ENCODE data around the gene PTPRK. TPM values are rescaled to one million over a fixed set of nuclear protein-coding genes. Genes with fewer than 3 reads are reported as not detected.

The PTPRK gene
- total and polyA plus RNA-seq, 2 of the 8 experiments (the other 6 are each of a cell fraction or from before 2014, with no cell fraction given) = 11.4 to 47.3 TPM

- Histone ChIP-seq H3K9ac (replicated peaks in 1 of 4; ENCODE audit: extremely low read depth in 1 of 4, low read depth in 3 of 4, low read length in 3 of 4) (no peak overlapping the region), H3K18ac (ENCODE audit: extremely low read depth, low read length) (no peak overlapping the region), H3K23me2 (ENCODE audit: low read depth, low read length) (no peaks in the 10 kb centered on the region), H3K14ac (ENCODE audit: insufficient read length) (no peak overlapping the region), H3K36me3 (ENCODE audit: control insufficient read depth in 2 of 4, insufficient read depth in 4 of 4, low read length in 3 of 4) (no peaks in the 10 kb centered on the region), H2BK120ac (replicated peaks; ENCODE audit: low read depth, low read length) (no peak overlapping the region), H2BK15ac (ENCODE audit: low read length) (no peak overlapping the region), H3K9me3 (ENCODE audit: insufficient read depth in 2 of 2, low read depth in 1 of 2, low read length in 1 of 2) (no peaks in the 10 kb centered on the region), H3K79me2 (ENCODE audit: control insufficient read depth in 1 of 2, insufficient read depth in 2 of 2, low read length in 2 of 2) (no peaks in the 10 kb centered on the region), H2BK12ac (ENCODE audit: low read depth, low read length) (no peak overlapping the region), H4K91ac (replicated peaks; ENCODE audit: insufficient read length, low read length) (no peak overlapping the region), H3K4me3 (ENCODE audit: extremely low read depth in 1 of 4, insufficient read depth in 2 of 4, low read depth in 3 of 4, low read length in 4 of 4) (no peak overlapping the region), H3K27me3 (replicated peaks in 1 of 4; ENCODE audit: control insufficient read depth in 3 of 4, extremely low read depth in 1 of 4, insufficient read depth in 3 of 4, low read length in 3 of 4) (no peaks in the 10 kb centered on the region), H3K79me1 (ENCODE audit: low read depth, low read length) (no peaks in the 10 kb centered on the region; the same call in 1 of the 2 replicates), H4K5ac (ENCODE audit: insufficient read length, low read depth, low read length) (no peak overlapping the region), H2BK5ac (ENCODE audit: low read depth, low read length) (no peak overlapping the region), H3K4me1 (replicated peaks in 1 of 4; ENCODE audit: control insufficient read depth in 3 of 4, insufficient read depth in 4 of 4, low read length in 3 of 4) (no peaks in the 10 kb centered on the region), H2AK5ac (ENCODE audit: low read depth, low read length) (no peak overlapping the region), H3K56ac (replicated peaks; ENCODE audit: insufficient read length, low read depth, low read length) (no peak overlapping the region), H3K4ac (replicated peaks; ENCODE audit: insufficient read length, low read depth, low read length) (no peak overlapping the region), H3K27ac (ENCODE audit: low read depth, low read length) (no peak overlapping the region), H2BK20ac (ENCODE audit: low read length) (no peak overlapping the region), H4K20me1 (replicated peaks in 1 of 2; ENCODE audit: control insufficient read depth in 1 of 2, insufficient read depth in 2 of 2, low read length in 2 of 2) (no peaks in the 10 kb centered on the region), H2AFZ (ENCODE audit: low read length) (no peak overlapping the region), H4K8ac (ENCODE audit: extremely low read depth, insufficient read depth, low read length) (no peak overlapping the region), H3K4me2 (ENCODE audit: insufficient read depth in 1 of 2, low read depth in 2 of 2, low read length in 2 of 2) (no peak overlapping the region), H3K23ac (ENCODE audit: insufficient read length) (no peak overlapping the region)
- CTCF ChIA-PET (ENCODE audit: partially characterized antibody) = no interaction called here
- TF ChIP-seq SAP30 (IDR thresholded peaks at IDR 0.05; ENCODE audit: insufficient read depth, insufficient replicate concordance, low read length) (no peak), GTF2F1 (IDR thresholded peaks at IDR 0.05; ENCODE audit: borderline replicate concordance, low read depth, low read length) (no peak), RNF2 (IDR thresholded peaks at IDR 0.05; ENCODE audit: borderline replicate concordance, low read depth, low read length, missing control alignments, poor library complexity, severe bottlenecking) (no peak), JUN (IDR thresholded peaks at IDR 0.05; ENCODE audit: low read depth, low read length) (no peak)
- POLR2A ChIA-PET (ENCODE audit: partially characterized antibody) = no interaction called here
- FAIRE-seq (no peak), DNase-seq (ENCODE audit: low read depth in 1 of 2, low spot score in 2 of 2) (no peak)
These were observed 462.5 kb downstream of the PTPRK start for GRCh38 chr6:128057946-128058345.
